Gastrocnemius medialis (tissue), 4 donors: ENCODE measurements around the gene PAPPA2.

Experiments
- POLR2A ChIP-seq, 2 donors: fragments of 450-650 bp; IDR thresholded peaks; one replicate each; pipeline ENCODE4 v1.6.1; 2017; ENCODE audit warnings: antibody characterized with exemption in 2 of 2, mild to moderate bottlenecking in 2 of 2, moderate library complexity in 2 of 2
- TF ChIP-seq, protein P1 (sequence below), 5 experiments: fragments of 450-650 bp in 3 of 5; fragments of 200-600 bp in 2 of 5; sonication (generic) in 2 of 5; IDR thresholded peaks in 4 of 5; conservative IDR thresholded peaks in 1 of 5; 1 replicate in 4 of 5; 2 replicates in 1 of 5; pipeline ENCODE4 v1.5.1; 2016 to 2019; ENCODE audit warnings: antibody characterized with exemption in 5 of 5, mild to moderate bottlenecking in 3 of 5, moderate library complexity in 3 of 5

GRCh38 chr1:176796583-176796982 is 333.6 kb downstream of the PAPPA2 start:
- TF ChIP-seq, protein P1, sequence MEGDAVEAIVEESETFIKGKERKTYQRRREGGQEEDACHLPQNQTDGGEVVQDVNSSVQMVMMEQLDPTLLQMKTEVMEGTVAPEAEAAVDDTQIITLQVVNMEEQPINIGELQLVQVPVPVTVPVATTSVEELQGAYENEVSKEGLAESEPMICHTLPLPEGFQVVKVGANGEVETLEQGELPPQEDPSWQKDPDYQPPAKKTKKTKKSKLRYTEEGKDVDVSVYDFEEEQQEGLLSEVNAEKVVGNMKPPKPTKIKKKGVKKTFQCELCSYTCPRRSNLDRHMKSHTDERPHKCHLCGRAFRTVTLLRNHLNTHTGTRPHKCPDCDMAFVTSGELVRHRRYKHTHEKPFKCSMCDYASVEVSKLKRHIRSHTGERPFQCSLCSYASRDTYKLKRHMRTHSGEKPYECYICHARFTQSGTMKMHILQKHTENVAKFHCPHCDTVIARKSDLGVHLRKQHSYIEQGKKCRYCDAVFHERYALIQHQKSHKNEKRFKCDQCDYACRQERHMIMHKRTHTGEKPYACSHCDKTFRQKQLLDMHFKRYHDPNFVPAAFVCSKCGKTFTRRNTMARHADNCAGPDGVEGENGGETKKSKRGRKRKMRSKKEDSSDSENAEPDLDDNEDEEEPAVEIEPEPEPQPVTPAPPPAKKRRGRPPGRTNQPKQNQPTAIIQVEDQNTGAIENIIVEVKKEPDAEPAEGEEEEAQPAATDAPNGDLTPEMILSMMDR (IDR thresholded peaks at IDR 0.05 in 4 of 5, conservative IDR thresholded peaks at IDR 0.05 in 1 of 5): no peak
- TF ChIP-seq POLR2A (IDR thresholded peaks at IDR 0.05): no peak
